ENCODE results near the gene P3H4. TPM values are rescaled to one million over a fixed set of nuclear protein-coding genes. Genes with fewer than 3 reads are reported as not detected.

Gene P3H4
- total RNA-seq, 2 experiments from 2014 or later, result 1.3 to 2.3 TPM

GRCh38 chr17:41769985-41770384, 41.8 kb downstream of the P3H4 start:
- POLR2A ChIA-PET, result no interaction called here
- H3K27ac ChIP-seq (ENCODE audit: low read depth in 1 of 2, low read length in 2 of 2), result no peak overlapping the region
- H3K4me1 ChIP-seq (ENCODE audit: insufficient read depth, low read length), result no peaks in the 10 kb centered on the region
- no peak overlapping the region for H3K4me3 ChIP-seq (ENCODE audit: low read length)
- Mint-ChIP-seq H3K4me3 (no peak overlapping the region), H3K27me3 (no peaks in the 10 kb centered on the region), H3K9me3 (no peaks in the 10 kb centered on the region), H3K27ac (no peak overlapping the region), H3K36me3 (ENCODE audit: low read depth) (no peaks in the 10 kb centered on the region), H3K4me1 (ENCODE audit: low read depth) (no peaks in the 10 kb centered on the region)
- intact Hi-C loops (cut with DNase I, micrococcal nuclease), result no loop called here
- CTCF ChIA-PET, result no interaction called here
- H3K9me3 ChIP-seq (ENCODE audit: control insufficient read depth in 1 of 2, insufficient read depth in 1 of 2, low read length in 2 of 2), result no peaks in the 10 kb centered on the region
- ATAC-seq (ENCODE audit: poor library complexity) (no peak), DNase-seq (no peak)
- H3K36me3 ChIP-seq (ENCODE audit: insufficient read depth, low read length), result no peaks in the 10 kb centered on the region
- H3K27me3 ChIP-seq (ENCODE audit: control insufficient read depth in 1 of 2, insufficient read depth in 2 of 2, low read length in 2 of 2), result no peaks in the 10 kb centered on the region
- no peak for TF ChIP-seq CTCF (IDR thresholded peaks at IDR 0.05)

- no peaks in the 10 kb centered on the region for H3K36me3 ChIP-seq (ENCODE audit: insufficient read depth, low read length)
- intact Hi-C loops (cut with DNase I, micrococcal nuclease), result no loop called here
- H3K27me3 Mint-ChIP-seq, result no peaks in the 10 kb centered on the region
- no peak for DNase-seq
- H3K9me3 Mint-ChIP-seq, result no peaks in the 10 kb centered on the region
- ChIA-PET POLR2A (no interaction called here), CTCF (no interaction called here)
- no peak for TF ChIP-seq CTCF (IDR thresholded peaks at IDR 0.05)
- no peak overlapping the region for H3K27ac ChIP-seq (ENCODE audit: low read depth in 1 of 2, low read length in 2 of 2)
- no peaks in the 10 kb centered on the region for H3K36me3 Mint-ChIP-seq (ENCODE audit: low read depth)
- H3K27me3 ChIP-seq (ENCODE audit: control insufficient read depth in 1 of 2, insufficient read depth in 2 of 2, low read length in 2 of 2), result no peaks in the 10 kb centered on the region
- H3K9me3 ChIP-seq (ENCODE audit: control insufficient read depth in 1 of 2, insufficient read depth in 1 of 2, low read length in 2 of 2), result no peaks in the 10 kb centered on the region
- ATAC-seq (ENCODE audit: poor library complexity), result no peak
- no peak overlapping the region for H3K4me3 ChIP-seq (ENCODE audit: low read length)
- H3K4me1 ChIP-seq (ENCODE audit: insufficient read depth, low read length), result no peaks in the 10 kb centered on the region
- no peak overlapping the region for H3K27ac Mint-ChIP-seq
- H3K4me1 Mint-ChIP-seq (ENCODE audit: low read depth), result no peaks in the 10 kb centered on the region
- no peak overlapping the region for H3K4me3 Mint-ChIP-seq
These were observed 42.3 kb downstream of the P3H4 start for GRCh38 chr17:41769346-41769862.

- no peak for DNase-seq
- intact Hi-C loops (cut with DNase I, micrococcal nuclease), result no loop called here
- no peak overlapping the region for H3K4me3 ChIP-seq (ENCODE audit: low read length)
- ATAC-seq (ENCODE audit: poor library complexity), result no peak
- no peaks in the 10 kb centered on the region for H3K9me3 Mint-ChIP-seq
- no peaks in the 10 kb centered on the region for H3K36me3 ChIP-seq (ENCODE audit: insufficient read depth, low read length)
- no peak overlapping the region for H3K27ac ChIP-seq (ENCODE audit: low read depth in 1 of 2, low read length in 2 of 2)
- ChIA-PET POLR2A (no interaction called here), CTCF (no interaction called here)
- H3K4me3 Mint-ChIP-seq, result no peak overlapping the region
- no peak for TF ChIP-seq CTCF (IDR thresholded peaks at IDR 0.05)
- H3K36me3 Mint-ChIP-seq (ENCODE audit: low read depth), result no peaks in the 10 kb centered on the region
- no peaks in the 10 kb centered on the region for H3K4me1 ChIP-seq (ENCODE audit: insufficient read depth, low read length)
- H3K27me3 Mint-ChIP-seq, result no peaks in the 10 kb centered on the region
- no peaks in the 10 kb centered on the region for H3K9me3 ChIP-seq (ENCODE audit: control insufficient read depth in 1 of 2, insufficient read depth in 1 of 2, low read length in 2 of 2)
- no peak overlapping the region for H3K27ac Mint-ChIP-seq
- H3K4me1 Mint-ChIP-seq (ENCODE audit: low read depth), result no peaks in the 10 kb centered on the region
- no peaks in the 10 kb centered on the region for H3K27me3 ChIP-seq (ENCODE audit: control insufficient read depth in 1 of 2, insufficient read depth in 2 of 2, low read length in 2 of 2)
These were observed 43.0 kb downstream of the P3H4 start for GRCh38 chr17:41768682-41769288.
